Nephron (organoid): ENCODE results near the gene VIPR1.

Source experiments
- H3K27ac Mint-ChIP-seq, 3 experiments: 2 replicates each; pipeline ENCODE4 v1.8.0; 2020; ENCODE audit warnings: mixed read lengths in 3 of 3, mild to moderate bottlenecking in 2 of 3, moderate library complexity in 1 of 3
- H3K27me3 Mint-ChIP-seq: 2 replicates; pipeline ENCODE4 v1.8.0; 2021; ENCODE audit warnings: low read depth, mild to moderate bottlenecking, moderate library complexity, mixed read lengths
- H3K36me3 Mint-ChIP-seq: 2 replicates; pipeline ENCODE4 v1.8.0; 2020; ENCODE audit warnings: low read depth, mixed read lengths
- H3K4me1 Mint-ChIP-seq: 2 replicates; pipeline ENCODE4 v1.8.0; 2020; ENCODE audit warnings: mixed read lengths
- H3K4me3 Mint-ChIP-seq, 3 experiments: 2 replicates each; pipeline ENCODE4 v1.8.0; 2020; ENCODE audit warnings: mild to moderate bottlenecking in 3 of 3, mixed read lengths in 3 of 3, moderate library complexity in 2 of 3
- H3K9me3 Mint-ChIP-seq: 2 replicates; pipeline ENCODE4 v1.8.0; 2020; ENCODE audit warnings: mixed read lengths
- CTCF ChIP-seq, 3 experiments: fragments of 200-600 bp; sonication (generic); IDR thresholded peaks; one replicate each; pipeline ENCODE4 v1.5.0; 2021; ENCODE audit warnings: antibody characterized with exemption in 3 of 3; ENCODE audit not compliant: unreplicated experiment in 3 of 3

The VIPR1 gene

GRCh38 chr3:42557854-42558253 is 55.4 kb downstream of the VIPR1 start:
- no peak overlapping the region for H3K27ac Mint-ChIP-seq
- H3K4me3 Mint-ChIP-seq: no peak overlapping the region
- H3K9me3 Mint-ChIP-seq: no peaks in the 10 kb centered on the region
- TF ChIP-seq CTCF (IDR thresholded peaks at IDR 0.05; ENCODE audit: unreplicated experiment in 3 of 3): no peak
- peaks cover 66% of the 10 kb centered on the region for H3K36me3 Mint-ChIP-seq
- no peaks in the 10 kb centered on the region for H3K4me1 Mint-ChIP-seq
- no peaks in the 10 kb centered on the region for H3K27me3 Mint-ChIP-seq

- Mint-ChIP-seq H3K36me3 (peaks cover 57% of the 10 kb centered on the region), H3K9me3 (no peaks in the 10 kb centered on the region), H3K27ac (no peak overlapping the region), H3K27me3 (no peaks in the 10 kb centered on the region), H3K4me3 (no peak overlapping the region), H3K4me1 (no peaks in the 10 kb centered on the region)
- TF ChIP-seq CTCF (IDR thresholded peaks at IDR 0.05; ENCODE audit: unreplicated experiment in 3 of 3): no peak
Measured at GRCh38 chr3:42562047-42562907, 59.8 kb downstream of the VIPR1 start.

- H3K4me1 Mint-ChIP-seq: no peaks in the 10 kb centered on the region
- H3K9me3 Mint-ChIP-seq: peaks cover 9% of the 10 kb centered on the region
- TF ChIP-seq CTCF (IDR thresholded peaks at IDR 0.05; ENCODE audit: unreplicated experiment in 3 of 3): no peak
- no peaks in the 10 kb centered on the region for H3K27me3 Mint-ChIP-seq
- no peak overlapping the region for H3K4me3 Mint-ChIP-seq
- H3K27ac Mint-ChIP-seq: no peak overlapping the region
- H3K36me3 Mint-ChIP-seq: peaks cover 60% of the 10 kb centered on the region
Measured at GRCh38 chr3:42569593-42570142, 67.2 kb downstream of the VIPR1 start.

DNA sequence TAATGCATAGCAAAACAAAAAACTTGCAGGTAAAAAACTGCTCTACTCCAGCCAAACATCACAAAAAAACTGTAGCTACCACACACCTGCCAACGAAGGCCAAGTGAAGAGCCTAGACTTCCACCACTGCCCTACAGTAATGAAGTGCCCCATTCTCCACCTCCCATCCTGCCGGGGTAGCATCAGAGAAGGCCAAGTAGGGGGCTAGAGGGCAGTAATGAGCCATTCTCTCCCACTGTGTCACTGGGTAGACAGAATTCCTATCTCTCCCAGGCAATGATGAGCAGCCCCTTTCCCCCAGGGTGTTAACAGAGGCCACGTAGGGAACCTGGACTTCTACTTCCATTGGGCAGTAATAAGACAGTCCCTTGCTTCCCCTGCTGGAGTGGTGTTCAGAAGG is 69.8 kb downstream of the VIPR1 start:
- Mint-ChIP-seq H3K9me3 (peaks cover 23% of the 10 kb centered on the region), H3K27me3 (no peaks in the 10 kb centered on the region), H3K36me3 (peaks cover 71% of the 10 kb centered on the region), H3K27ac (no peak overlapping the region), H3K4me3 (no peak overlapping the region), H3K4me1 (no peaks in the 10 kb centered on the region)
- TF ChIP-seq CTCF (IDR thresholded peaks at IDR 0.05; ENCODE audit: unreplicated experiment in 3 of 3): no peak

- Mint-ChIP-seq H3K4me1 (peaks cover 8% of the 10 kb centered on the region), H3K27me3 (no peaks in the 10 kb centered on the region), H3K9me3 (peaks cover 27% of the 10 kb centered on the region), H3K4me3 (no peak overlapping the region), H3K27ac (no peak overlapping the region), H3K36me3 (peaks cover 72% of the 10 kb centered on the region)
- TF ChIP-seq CTCF (IDR thresholded peaks at IDR 0.05; ENCODE audit: unreplicated experiment in 3 of 3): no peak
Measured at GRCh38 chr3:42575137-42575741, 72.8 kb downstream of the VIPR1 start.
